GM12801 (cell line): Measurements from ENCODE around the gene TOPORS.

Experiments
- CTCF ChIP-seq: IDR thresholded peaks from one replicate; pipeline ENCODE4 v1.5.1; 2011; ENCODE audit warnings: control low read depth; ENCODE audit not compliant: insufficient read length; ENCODE audit errors: extremely low read depth

Gene TOPORS

GRCh38 chr9:32584784-32585183 lies 32.4 kb upstream of the TOPORS start:
- no peak for TF ChIP-seq CTCF

- no peak for TF ChIP-seq CTCF
Measured at GRCh38 chr9:32581512-32582143, 29.2 kb upstream of the TOPORS start.

- no peak for TF ChIP-seq CTCF
Measured at GRCh38 chr9:32580631-32581300, 28.4 kb upstream of the TOPORS start.

- peak; percentile 70 for TF ChIP-seq CTCF
Measured at GRCh38 chr9:32579706-32580331, 27.4 kb upstream of the TOPORS start.

GRCh38 chr9:32578976-32579375 lies 26.6 kb upstream of the TOPORS start:
- no peak for TF ChIP-seq CTCF

GRCh38 chr9:32577316-32577715 lies 24.9 kb upstream of the TOPORS start:
- no peak for TF ChIP-seq CTCF

- TF ChIP-seq CTCF: no peak
Measured at GRCh38 chr9:32574858-32575257, 22.5 kb upstream of the TOPORS start.
